IMR-90 (cell line): ENCODE measurements around the gene GPR17. TPM values are rescaled to one million over a fixed set of nuclear protein-coding genes. Genes with fewer than 3 reads are reported as not detected.

Experiments used
- ATAC-seq: fragments of 200-7000 bp; cut with Tn5 transposase; 2 replicates; pipeline ENCODE4 v1.9.1; 2020; ENCODE audit warnings: low read depth, mild to moderate bottlenecking, moderate library complexity
- BruUV-seq: library from RNA; stranded (reverse); fragments of 400-500 nt; replicated peaks from 2 replicates; lab custom pipeline; 2021; lab: Mats Ljungman, UMichigan
- CTCF ChIA-PET: fragments of 300-600 bp; formaldehyde crosslinking; extraction: SDS; loops from one replicate; lab custom pipeline; 2021; ENCODE audit warnings: antibody characterized with exemption; lab: Yijun Ruan, JAX
- POLR2A ChIA-PET: fragments of 300-600 bp; sonication (Branson Sonifier 250); formaldehyde crosslinking; loops from one replicate; lab custom pipeline; 2022; ENCODE audit warnings: antibody characterized with exemption; ENCODE audit not compliant: unreplicated experiment; lab: Charles Lee
- DNase-seq: peaks from one replicate; pipeline ENCODE4 v3.0.0; 2013
- H2AFZ ChIP-seq: replicated peaks from 2 replicates; pipeline ENCODE3; 2013; ENCODE audit warnings: low read length, mild to moderate bottlenecking; ENCODE audit not compliant: poor library complexity
- H2AK5ac ChIP-seq: 2 replicates; pipeline ENCODE4 v1.6.1; 2013; ENCODE audit warnings: low read depth, low read length, inconsistent platforms
- H2AK9ac ChIP-seq: replicated peaks from 2 replicates; pipeline ENCODE3; 2013; ENCODE audit warnings: mild to moderate bottlenecking, low read depth, low read length, moderate library complexity; ENCODE audit not compliant: poor library complexity
- H2BK120ac ChIP-seq: 2 replicates; pipeline ENCODE4 v1.6.1; 2013; ENCODE audit warnings: low read depth, low read length, inconsistent platforms
- H2BK15ac ChIP-seq: 3 replicates; pipeline ENCODE4 v1.6.1; 2013; ENCODE audit warnings: low read depth, low read length, inconsistent platforms
- H2BK20ac ChIP-seq: 2 replicates; pipeline ENCODE4 v1.6.1; 2013; ENCODE audit warnings: low read depth, mild to moderate bottlenecking, inconsistent platforms, low read length, moderate library complexity
- H2BK5ac ChIP-seq: 2 replicates; pipeline ENCODE4 v1.6.1; 2013; ENCODE audit warnings: mild to moderate bottlenecking, low read depth, low read length, inconsistent platforms; ENCODE audit not compliant: poor library complexity, severe bottlenecking
- H3K14ac ChIP-seq: replicated peaks from 2 replicates; pipeline ENCODE4 v1.6.1; 2013; ENCODE audit warnings: low read depth, low read length, inconsistent platforms
- H3K18ac ChIP-seq: 2 replicates; pipeline ENCODE4 v1.6.1; 2013; ENCODE audit warnings: low read depth, low read length, control low read depth
- H3K23ac ChIP-seq: 2 replicates; pipeline ENCODE4 v1.6.1; 2013; ENCODE audit warnings: low read depth, low read length, inconsistent platforms
- H3K27ac ChIP-seq: 2 replicates; pipeline ENCODE4 v1.5.1; 2013; ENCODE audit warnings: mild to moderate bottlenecking, control low read depth, low read length; ENCODE audit not compliant: insufficient read depth
- H3K27me3 ChIP-seq: 2 replicates; pipeline ENCODE4 v1.6.1; 2013; ENCODE audit warnings: low read length; ENCODE audit not compliant: control insufficient read depth, insufficient read depth
- H3K36me3 ChIP-seq: 2 replicates; pipeline ENCODE4 v1.6.1; 2013; ENCODE audit warnings: low read length, mixed read lengths; ENCODE audit not compliant: control insufficient read depth, insufficient read depth
- H3K4ac ChIP-seq: 2 replicates; pipeline ENCODE4 v1.6.1; 2013; ENCODE audit warnings: low read depth, low read length, inconsistent platforms
- H3K4me1 ChIP-seq: 2 replicates; pipeline ENCODE4 v1.6.1; 2013; ENCODE audit warnings: low read length, mixed read lengths; ENCODE audit not compliant: control insufficient read depth, insufficient read depth
- H3K4me2 ChIP-seq: 2 replicates; pipeline ENCODE4 v1.6.1; 2013; ENCODE audit warnings: low read depth, mild to moderate bottlenecking, control low read depth, low read length, moderate library complexity
- H3K4me3 ChIP-seq: 2 replicates; pipeline ENCODE4 v1.5.1; 2013; ENCODE audit warnings: low read depth, mild to moderate bottlenecking, control low read depth, low read length, moderate library complexity; ENCODE audit not compliant: insufficient read depth
- H3K56ac ChIP-seq: 2 replicates; pipeline ENCODE4 v1.6.1; 2013; ENCODE audit warnings: low read length, inconsistent platforms; ENCODE audit not compliant: insufficient read depth; ENCODE audit errors: extremely low read depth
- H3K79me1 ChIP-seq, 2 experiments: 2 replicates each; pipeline ENCODE4 v1.6.1; 2013; ENCODE audit warnings: low read length in 2 of 2, inconsistent platforms in 1 of 2, low read depth in 1 of 2
- H3K9ac ChIP-seq: 2 replicates; pipeline ENCODE4 v1.6.1; 2013; ENCODE audit warnings: low read depth, low read length, control low read depth
- H3K9me1 ChIP-seq: 2 replicates; pipeline ENCODE4 v1.6.1; 2013; ENCODE audit warnings: low read length, inconsistent platforms; ENCODE audit not compliant: insufficient read depth
- H3K9me3 ChIP-seq: 2 replicates; pipeline ENCODE4 v1.6.1; 2013; ENCODE audit warnings: low read length; ENCODE audit not compliant: control insufficient read depth, insufficient read depth
- H4K20me1 ChIP-seq: 2 replicates; pipeline ENCODE4 v1.6.1; 2013; ENCODE audit warnings: low read length, inconsistent platforms; ENCODE audit not compliant: insufficient read depth
- H4K5ac ChIP-seq: 2 replicates; pipeline ENCODE4 v1.6.1; 2013; ENCODE audit warnings: mild to moderate bottlenecking, low read depth, low read length, control low read depth
- H4K8ac ChIP-seq, 2 experiments: 2 replicates each; pipeline ENCODE4 v1.6.1; 2013; ENCODE audit warnings: low read depth in 2 of 2, low read length in 2 of 2, control low read depth in 1 of 2, inconsistent platforms in 1 of 2
- H4K91ac ChIP-seq: 2 replicates; pipeline ENCODE4 v1.6.1; 2013; ENCODE audit warnings: low read depth, low read length, inconsistent platforms; ENCODE audit not compliant: insufficient read depth
- CEBPB ChIP-seq: IDR thresholded peaks from 2 replicates; pipeline ENCODE4 v1.6.1; 2012; ENCODE audit warnings: low read depth, low read length, improper control_type of control experiment
- POLR2A ChIP-seq: IDR thresholded peaks from 2 replicates; pipeline ENCODE4 v1.6.1; 2012; ENCODE audit warnings: mild to moderate bottlenecking, low read depth, low read length
- WGBS, 2 experiments: methylation state at CpG; one replicate each; pipeline versions ENCODE4 v1.1.5 to v1.1.7; 2013; ENCODE audit warnings: missing lambda C conversion rate in 2 of 2; ENCODE audit not compliant: insufficient read length in 1 of 2; ENCODE audit errors: extremely low coverage in 2 of 2; 5-methylcytosine and 5-hydroxymethylcytosine counted together
- dilution Hi-C: fragments of 300-500 bp; cut with HindIII; formaldehyde crosslinking; loops from one replicate; pipeline ENCODE4 v1.14.3; 2018; ENCODE audit warnings: low sequenced_read_pairs; ENCODE audit not compliant: unreplicated experiment
- in situ Hi-C: fragments of 300-500 bp; cut with MboI; formaldehyde crosslinking; loops from 3 replicates; pipeline ENCODE4 v1.14.3; 2019; ENCODE audit warnings: low sequenced_read_pairs, inconsistent platforms, mixed read lengths
- intact Hi-C: fragments of 100-400 bp; cut with micrococcal nuclease; formaldehyde crosslinking; loops from 2 replicates; pipeline ENCODE4 v1.10.0; 2022
- polyA plus RNA-seq, 3 experiments: library from polyadenylated mRNA; depleted of rRNA; stranded (reverse); fragments of >200 nt; gene quantifications; 2 replicates each; pipeline ENCODE4 v1.2.3, GENCODE V29; 2012; ENCODE audit warnings: low replicate concordance in 1 of 3
- total RNA-seq: library from RNA; depleted of rRNA; stranded (reverse); fragments of >200 nt; gene quantifications from 2 replicates; pipeline ENCODE4 v1.2.3, GENCODE V29; 2012
- TF ChIP-seq, protein P1 (sequence below): fragments of 150-350 bp; IDR thresholded peaks from 2 replicates; pipeline ENCODE4 v1.6.1; 2017; ENCODE audit warnings: mild to moderate bottlenecking, antibody characterized with exemption, low read length, low read depth

Gene GPR17
- total and polyA plus RNA-seq, 2 of the 4 experiments (the other 2 are of a cell fraction), result not detected

DNA sequence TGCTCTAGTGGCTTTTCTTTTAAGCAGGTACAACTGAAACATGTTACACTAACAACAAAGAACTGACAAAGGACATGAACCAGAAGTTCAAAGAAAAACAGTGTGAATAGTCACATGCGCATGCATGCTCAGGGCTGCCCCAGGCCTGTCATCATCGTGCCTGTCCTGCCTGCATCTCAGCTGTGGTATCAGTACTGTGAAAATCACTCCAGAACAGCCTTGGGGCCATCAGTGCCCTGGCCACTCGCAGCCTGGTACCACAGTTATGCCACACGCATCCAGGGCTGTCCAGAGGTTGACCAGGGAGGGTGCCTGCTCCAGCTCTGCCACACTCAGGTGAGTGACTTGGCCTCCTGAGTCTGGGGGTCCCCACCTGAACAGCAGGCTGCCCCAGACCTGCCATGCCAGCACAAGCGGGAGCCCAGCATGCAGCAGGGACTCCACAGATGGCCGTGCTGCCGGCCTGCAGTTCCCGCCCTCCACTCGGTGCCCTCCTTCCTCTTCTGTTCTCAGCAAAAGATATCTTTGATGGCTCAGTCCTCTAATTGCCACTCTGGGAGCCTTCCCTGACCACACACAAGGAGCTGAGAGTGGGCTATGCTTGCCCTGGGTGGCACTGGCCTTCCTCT, 17.1 kb downstream of the GPR17 start:
- peaks cover 72% of the 10 kb centered on the region for H4K20me1 ChIP-seq
- POLR2A ChIA-PET, result interaction anchor here (0.5 kb wide), 1 partner anchor 607 kb away, joined by 11 read pairs; no protein-coding TSS in a partner anchor
- TF ChIP-seq POLR2A (no peak), CEBPB (no peak)
- TF ChIP-seq, protein P1, sequence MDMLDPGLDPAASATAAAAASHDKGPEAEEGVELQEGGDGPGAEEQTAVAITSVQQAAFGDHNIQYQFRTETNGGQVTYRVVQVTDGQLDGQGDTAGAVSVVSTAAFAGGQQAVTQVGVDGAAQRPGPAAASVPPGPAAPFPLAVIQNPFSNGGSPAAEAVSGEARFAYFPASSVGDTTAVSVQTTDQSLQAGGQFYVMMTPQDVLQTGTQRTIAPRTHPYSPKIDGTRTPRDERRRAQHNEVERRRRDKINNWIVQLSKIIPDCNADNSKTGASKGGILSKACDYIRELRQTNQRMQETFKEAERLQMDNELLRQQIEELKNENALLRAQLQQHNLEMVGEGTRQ, result no peak
- H3K27me3 ChIP-seq, result no peaks in the 10 kb centered on the region
- intact Hi-C loops (no loop called here), dilution Hi-C loops (no loop called here), in situ Hi-C loops (no loop called here)
- H3K18ac ChIP-seq, result no peak overlapping the region
- H2BK120ac ChIP-seq, result no peak overlapping the region
- no peak overlapping the region for H4K8ac ChIP-seq
- H3K4ac ChIP-seq, result no peak overlapping the region
- no peak overlapping the region for H2BK15ac ChIP-seq
- no peak overlapping the region for H2BK5ac ChIP-seq
- H3K9me3 ChIP-seq, result peaks cover 2% of the 10 kb centered on the region; the same call in 1 of the 2 replicates
- H3K23ac ChIP-seq, result no peak overlapping the region
- H3K27ac ChIP-seq, result no peak overlapping the region
- whole genome bisulfite sequencing, 2 experiments, result 85% methylated on average over 7 of the region's 9 CpGs; no CpG with 5 or more reads in 1 of the 2 experiments
- no peak overlapping the region for H2AFZ ChIP-seq
- peak overlapping the region; percentile 7; the same call in 1 of the 2 replicates for H2AK5ac ChIP-seq
- H3K4me3 ChIP-seq, result no peak overlapping the region
- no peak; the same call in 1 of the 2 replicates for ATAC-seq
- peaks cover 7% of the 10 kb centered on the region for H3K36me3 ChIP-seq
- H3K9me1 ChIP-seq, result peaks cover 24% of the 10 kb centered on the region
- peaks cover 24 to 73% of the 10 kb centered on the region in 2 experiments for H3K79me1 ChIP-seq
- peaks cover 14% of the 10 kb centered on the region for H3K4me1 ChIP-seq
- no peak overlapping the region for H4K91ac ChIP-seq
- H3K4me2 ChIP-seq, result no peak overlapping the region
- H4K5ac ChIP-seq, result no peak overlapping the region
- CTCF ChIA-PET, result no interaction called here
- BruUV-seq, result no TSS peak
- no peak overlapping the region for H2AK9ac ChIP-seq
- no peak overlapping the region for H3K9ac ChIP-seq
- DNase-seq, result no peak
- H3K14ac ChIP-seq, result no peak overlapping the region
- H3K56ac ChIP-seq, result no peak overlapping the region
- H2BK20ac ChIP-seq, result no peak overlapping the region
